GM21723 (cell line): Measurements from ENCODE around the gene NUP205.

Experiments used
- ATAC-seq: cut with Tn5 transposase; IDR thresholded peaks from one replicate; pipeline ENCODE4 v1.9.1; 2021; ENCODE audit warnings: mild to moderate bottlenecking, moderate library complexity; ENCODE audit not compliant: unreplicated experiment

Gene NUP205, protein sequence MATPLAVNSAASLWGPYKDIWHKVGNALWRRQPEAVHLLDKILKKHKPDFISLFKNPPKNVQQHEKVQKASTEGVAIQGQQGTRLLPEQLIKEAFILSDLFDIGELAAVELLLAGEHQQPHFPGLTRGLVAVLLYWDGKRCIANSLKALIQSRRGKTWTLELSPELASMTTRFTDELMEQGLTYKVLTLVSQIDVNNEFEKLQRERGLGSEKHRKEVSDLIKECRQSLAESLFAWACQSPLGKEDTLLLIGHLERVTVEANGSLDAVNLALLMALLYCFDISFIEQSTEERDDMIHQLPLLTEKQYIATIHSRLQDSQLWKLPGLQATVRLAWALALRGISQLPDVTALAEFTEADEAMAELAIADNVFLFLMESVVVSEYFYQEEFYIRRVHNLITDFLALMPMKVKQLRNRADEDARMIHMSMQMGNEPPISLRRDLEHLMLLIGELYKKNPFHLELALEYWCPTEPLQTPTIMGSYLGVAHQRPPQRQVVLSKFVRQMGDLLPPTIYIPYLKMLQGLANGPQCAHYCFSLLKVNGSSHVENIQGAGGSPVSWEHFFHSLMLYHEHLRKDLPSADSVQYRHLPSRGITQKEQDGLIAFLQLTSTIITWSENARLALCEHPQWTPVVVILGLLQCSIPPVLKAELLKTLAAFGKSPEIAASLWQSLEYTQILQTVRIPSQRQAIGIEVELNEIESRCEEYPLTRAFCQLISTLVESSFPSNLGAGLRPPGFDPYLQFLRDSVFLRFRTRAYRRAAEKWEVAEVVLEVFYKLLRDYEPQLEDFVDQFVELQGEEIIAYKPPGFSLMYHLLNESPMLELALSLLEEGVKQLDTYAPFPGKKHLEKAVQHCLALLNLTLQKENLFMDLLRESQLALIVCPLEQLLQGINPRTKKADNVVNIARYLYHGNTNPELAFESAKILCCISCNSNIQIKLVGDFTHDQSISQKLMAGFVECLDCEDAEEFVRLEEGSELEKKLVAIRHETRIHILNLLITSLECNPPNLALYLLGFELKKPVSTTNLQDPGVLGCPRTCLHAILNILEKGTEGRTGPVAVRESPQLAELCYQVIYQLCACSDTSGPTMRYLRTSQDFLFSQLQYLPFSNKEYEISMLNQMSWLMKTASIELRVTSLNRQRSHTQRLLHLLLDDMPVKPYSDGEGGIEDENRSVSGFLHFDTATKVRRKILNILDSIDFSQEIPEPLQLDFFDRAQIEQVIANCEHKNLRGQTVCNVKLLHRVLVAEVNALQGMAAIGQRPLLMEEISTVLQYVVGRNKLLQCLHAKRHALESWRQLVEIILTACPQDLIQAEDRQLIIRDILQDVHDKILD (N-terminal part only)

DNA sequence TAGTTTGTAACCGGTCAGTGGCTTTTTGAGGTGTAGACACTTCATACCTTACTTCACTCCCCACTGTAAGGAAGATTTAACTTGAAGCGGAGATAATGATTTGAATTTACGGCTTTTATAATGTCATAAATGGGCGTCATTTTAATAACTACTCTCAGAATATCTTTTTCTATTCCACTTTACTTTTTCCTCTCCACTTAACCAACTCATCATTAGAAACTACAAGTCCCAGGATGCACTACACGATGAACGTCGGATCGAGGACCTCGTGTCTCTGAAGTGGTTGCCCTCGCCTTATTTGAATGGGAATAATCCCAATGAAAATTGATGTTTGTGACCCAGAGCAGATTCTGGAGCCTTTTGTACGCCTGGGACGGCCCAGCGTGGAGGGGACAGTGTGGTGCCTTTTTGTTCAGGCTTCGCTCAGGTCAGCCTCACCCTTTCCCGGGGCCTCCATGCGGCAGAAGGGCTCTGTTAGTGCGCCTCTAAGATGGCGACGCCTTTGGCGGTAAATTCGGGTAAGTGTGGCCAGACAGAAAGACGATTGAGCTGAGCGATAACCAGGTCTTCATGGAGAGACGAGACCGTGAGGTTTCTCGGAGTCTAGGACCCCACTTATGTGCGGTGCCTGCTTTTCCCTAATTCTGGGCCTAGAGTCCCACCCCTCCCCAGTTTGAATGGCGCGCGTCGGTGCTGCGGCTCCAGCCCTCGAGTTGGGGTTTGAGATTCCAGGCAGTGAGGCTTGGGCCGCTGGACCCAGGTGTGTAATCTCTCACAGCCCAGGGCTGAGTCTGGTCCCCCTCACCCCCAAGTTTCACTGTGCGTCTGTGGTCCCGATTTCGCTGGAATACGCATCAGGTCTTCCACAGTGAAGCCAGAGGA is at the start of gene NUP205:
NUP205 (plus strand) TSS at position 463 of the 882 bp plus-strand sequence; CDS start at position 491, 28 bp downstream.
- ATAC-seq: peak; percentile 73

DNA sequence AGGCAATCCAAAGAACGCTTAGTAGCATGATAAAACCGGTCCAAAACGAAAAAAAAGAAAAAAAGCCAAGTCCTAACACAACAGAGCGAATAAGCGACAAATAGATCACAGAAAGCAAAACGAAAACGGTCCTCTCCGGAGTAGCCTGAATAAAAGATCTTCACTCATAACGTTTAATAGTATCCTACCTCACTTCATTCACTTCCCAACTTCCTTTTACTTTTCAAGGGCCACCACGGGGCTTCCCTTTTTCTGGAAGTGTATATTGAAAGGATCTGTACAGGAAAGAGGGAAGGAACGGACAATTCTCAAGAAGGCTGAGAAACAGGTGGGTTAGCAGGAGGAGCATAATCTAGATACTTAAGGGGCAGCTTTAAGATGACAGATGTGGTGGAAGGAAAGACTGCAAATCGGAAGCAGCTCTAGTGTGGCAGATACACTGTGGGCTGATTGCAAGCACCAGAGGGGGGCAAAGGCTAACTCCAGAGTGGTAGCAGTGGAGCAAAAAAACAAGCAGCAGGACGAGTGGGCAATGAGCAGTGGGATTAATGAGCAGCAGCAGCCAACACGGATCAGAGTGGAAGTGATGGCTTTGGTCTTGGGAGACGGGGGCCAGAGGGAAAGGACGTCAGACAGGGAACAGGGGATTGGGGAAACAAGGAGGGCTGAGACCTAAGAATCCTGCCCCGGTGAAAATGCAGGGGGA is 48.7 kb upstream of the NUP205 start:
- no peak for ATAC-seq

DNA sequence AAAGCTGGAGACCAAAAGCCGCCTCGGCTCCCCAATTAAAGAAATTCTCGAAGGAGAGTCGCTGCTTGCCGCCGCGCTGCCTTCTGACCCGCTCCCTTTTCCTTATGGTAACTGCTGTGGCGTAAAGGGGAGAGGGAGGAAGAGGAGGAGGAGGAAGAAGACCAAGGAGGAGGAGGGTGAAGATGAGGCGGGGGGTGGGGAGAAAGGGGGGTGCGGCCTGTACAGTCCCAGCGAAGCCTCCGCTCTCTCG is 48.2 kb upstream of the NUP205 start:
- ATAC-seq: no peak

DNA sequence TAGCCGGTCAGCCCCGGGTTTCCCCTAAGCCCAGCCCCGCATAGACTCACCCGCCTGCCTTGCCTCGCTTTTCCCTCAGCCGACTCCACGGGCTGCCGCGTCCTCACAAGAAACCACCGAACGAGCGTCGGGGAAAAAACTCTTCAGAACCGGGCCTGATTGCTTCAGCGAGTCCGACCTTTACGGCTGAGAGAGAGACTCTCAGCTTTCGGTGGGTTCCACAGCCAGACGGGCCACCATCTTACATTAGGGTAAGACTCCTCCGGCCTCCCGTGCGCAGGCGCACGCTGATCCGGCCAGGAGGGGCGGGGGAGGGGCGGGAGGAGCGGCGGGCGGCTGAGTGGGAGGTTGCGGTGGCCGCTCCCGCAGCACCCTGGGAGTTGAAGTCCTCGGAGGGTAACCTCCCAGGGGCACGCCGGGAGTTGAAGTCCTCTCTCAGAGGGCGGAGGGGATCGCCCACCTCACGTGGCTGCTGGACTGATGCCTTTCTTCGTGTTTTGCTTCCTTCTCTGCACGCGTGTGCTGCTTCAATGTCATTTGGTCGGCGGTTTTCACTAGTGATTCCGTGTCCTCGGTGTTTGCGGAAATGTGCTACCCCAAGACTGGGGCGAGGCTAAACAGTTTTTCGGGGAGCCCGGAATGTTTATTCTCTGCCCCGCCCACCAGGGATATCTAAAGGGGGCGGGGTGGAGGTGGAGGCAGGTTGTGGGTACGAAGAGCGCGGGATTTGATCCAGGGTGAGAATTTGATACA is 47.7 kb upstream of the NUP205 start, which contains the start of gene CNOT4:
CNOT4 (minus strand) TSS at position 264 of the 753 bp plus-strand sequence. CDS start 71,771 bp downstream, outside the sequence.
- peak; percentile 96 for ATAC-seq

DNA sequence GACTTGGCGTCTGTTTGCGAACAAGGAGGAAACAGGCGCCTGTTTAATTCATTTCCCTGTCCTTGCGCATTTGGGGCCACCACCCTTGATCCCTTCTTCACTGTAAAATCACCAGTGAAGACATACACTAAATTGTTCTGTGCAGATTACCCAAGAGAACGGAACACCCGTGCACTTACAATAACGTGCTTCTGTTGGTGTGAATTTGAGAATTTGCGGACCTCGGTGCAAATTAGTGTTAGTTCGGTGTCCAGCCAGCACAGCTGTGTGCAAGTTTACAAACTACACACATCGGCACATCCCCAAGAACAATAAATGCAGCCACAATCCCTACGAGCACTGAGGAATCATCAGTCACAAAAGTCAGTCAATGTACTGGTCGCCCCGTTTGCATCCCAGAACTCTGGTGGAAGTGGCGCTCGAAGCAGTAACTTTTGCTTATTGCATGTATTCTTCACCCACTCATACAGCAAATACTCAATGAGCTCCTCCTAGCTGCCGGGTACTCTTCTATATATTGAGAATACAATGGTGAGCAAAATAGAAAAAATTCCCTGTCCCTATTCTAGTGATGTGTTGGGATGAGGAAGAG is 47.0 kb upstream of the NUP205 start:
- ATAC-seq: no peak

DNA sequence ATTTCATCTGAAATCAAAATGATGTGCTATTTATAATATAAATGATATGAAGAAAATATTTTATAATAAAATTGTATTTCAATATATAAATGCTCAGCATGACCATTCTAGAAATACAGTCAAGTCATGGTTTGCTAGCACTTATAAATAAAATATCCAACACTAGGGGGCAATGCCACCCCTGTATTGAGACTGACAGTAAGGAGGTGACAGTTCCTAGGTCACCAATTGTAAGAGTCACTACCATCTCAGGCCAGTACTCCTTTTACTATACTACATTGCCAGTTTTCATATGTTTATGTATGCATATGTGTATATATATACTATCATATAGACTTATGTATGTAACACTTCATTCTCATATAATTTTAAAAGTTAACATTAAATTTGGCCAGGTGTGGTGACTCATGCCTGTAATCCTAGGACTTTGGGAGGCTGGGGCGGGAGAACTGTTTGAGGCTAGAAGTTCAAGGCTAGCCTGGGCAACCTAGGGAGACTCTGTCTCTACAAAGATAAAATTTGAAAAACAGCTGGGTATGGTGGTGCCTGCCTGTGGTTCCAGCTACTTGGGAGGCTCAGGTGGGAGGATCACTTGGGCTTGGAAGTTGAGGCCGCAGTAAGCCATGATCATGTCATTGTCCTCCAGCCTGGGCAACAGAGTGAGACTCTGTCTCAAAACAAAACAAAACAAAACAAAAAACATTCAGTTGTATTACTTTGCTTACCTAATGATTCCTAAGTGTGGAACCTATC is 45.4 kb upstream of the NUP205 start:
- ATAC-seq: peak; percentile 32

DNA sequence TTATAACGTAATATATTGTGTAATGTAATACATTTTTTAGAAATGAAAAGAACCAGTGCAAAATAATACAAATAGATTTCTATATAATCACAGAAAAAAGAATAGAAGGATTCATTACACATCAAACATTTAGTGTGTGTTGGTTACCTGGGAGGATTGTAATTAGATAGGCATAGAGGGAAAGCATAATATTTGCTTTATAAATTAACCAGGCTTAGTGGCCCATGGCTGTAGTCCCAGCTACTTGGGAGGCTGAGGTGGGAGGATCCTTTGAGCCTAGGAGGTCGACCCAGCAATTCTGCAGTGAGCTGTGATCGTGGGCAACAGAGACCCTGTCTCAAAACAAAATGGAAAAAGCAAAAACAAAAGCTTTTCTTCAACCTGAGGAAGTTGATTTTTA is 42.9 kb upstream of the NUP205 start:
- no peak for ATAC-seq

DNA sequence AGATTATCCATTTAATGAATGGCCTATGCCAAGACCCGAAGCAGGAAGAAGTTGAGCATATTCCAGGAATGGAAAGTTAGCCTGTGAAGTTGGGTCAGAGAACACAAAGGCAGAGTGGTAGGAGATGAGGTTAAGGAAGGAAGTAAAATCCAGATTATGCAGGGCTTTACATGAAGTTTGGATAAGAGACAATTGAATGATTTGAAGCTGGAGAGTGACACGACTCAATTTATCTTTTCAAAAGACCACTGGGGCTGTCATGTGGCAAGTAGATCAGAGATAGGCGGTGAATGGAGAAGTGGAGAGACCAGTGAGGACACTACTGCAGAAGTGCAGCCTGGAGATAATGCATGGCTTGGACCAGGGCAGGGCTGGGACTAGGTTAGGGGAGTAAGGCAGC is 40.7 kb upstream of the NUP205 start:
- ATAC-seq: no peak

DNA sequence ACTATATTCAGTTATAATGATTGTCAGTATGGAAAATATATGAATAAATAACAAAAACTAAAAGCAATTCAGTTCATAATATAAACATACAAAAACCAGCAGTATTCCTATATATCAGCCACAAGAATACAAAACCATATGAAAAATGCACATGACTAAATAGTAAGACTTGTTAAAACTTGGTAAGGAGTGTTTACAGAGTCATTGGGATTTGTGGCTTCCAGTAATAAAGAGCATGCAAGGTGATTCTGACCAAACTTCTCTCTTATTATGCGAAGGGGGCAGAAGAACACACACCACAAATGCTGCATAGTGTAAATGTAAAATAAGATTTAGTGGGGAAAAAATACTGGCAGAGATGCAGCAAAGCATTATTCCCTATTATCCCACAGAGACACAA is 39.0 kb upstream of the NUP205 start:
- no peak for ATAC-seq

DNA sequence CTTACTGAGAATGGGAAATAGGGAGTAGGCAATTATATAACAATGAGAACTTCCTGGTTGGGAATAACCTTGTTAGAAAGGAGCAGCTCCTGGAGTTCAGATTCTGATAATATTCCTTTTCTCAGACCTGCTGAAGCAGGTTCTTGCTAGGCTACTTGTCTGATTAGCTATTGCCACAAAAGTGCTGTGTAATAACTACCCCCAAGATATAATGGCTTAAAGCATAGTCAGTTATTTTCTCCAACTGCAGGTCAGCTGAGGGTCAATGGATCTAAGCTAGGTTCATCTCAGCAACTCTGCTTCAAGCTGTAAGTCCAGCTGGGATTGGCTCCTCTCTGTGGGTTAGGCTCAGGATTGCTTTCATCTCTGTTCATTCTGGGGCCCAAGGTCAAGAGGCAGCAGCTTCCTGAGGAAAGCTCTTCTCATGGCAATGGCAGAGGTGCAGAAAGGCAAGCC is 38.5 kb upstream of the NUP205 start:
- no peak for ATAC-seq

DNA sequence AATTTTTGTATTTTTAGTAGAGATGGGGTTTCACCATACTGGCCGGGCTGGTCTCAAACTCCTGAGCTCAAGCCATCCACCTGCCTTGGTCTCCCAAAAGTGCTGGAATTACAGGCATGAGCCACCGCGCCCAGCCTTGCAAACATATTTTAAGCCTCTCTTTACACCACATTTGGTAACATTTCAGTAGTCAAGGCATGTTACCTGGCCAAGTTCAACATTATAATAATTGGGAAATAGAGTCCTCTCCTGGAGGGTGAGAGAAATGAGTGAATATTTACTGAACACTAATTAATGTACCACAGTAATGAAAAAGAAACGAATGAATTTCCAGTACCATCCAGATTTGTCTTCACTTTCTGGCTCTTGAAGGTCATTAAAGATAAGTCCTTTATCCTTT is 37.8 kb upstream of the NUP205 start:
- no peak for ATAC-seq

DNA sequence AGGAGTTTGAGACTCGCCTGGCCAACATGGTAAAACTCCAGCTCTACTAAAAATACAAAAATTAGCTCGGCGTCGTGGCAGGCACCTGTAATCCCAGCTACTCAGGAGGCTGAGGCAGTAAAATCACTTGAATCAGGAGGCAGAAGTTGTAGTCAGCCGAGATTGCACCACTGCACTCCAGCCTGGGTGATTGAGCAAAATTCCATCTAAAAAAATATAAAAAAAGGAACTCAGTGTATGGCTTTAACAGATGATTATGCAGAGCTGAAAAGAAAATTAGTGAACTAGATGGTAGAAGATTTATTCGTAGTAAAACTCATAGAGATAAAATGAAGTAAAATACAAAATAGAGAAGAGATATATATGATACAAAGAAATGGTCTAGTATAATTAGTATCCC is 35.2 kb upstream of the NUP205 start:
- ATAC-seq: no peak

DNA sequence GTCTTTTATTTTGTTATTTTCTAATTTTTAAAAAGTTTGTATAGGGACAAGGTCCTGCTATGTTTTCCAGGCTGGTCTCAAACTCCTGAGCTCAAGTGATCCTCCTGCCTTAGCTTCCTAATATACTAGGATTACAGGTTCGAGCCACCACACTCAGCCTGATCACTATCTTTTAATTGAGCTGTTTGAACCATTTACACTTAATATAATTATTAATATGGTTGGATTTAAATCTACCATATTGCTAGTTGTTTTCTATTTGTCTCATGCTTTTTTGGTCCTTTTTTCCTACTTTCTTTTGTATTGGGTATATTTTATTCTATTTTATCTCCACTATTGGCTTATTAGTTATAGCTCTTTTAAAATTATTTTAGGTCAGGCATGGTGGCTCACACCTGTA is 34.6 kb upstream of the NUP205 start:
- no peak for ATAC-seq

DNA sequence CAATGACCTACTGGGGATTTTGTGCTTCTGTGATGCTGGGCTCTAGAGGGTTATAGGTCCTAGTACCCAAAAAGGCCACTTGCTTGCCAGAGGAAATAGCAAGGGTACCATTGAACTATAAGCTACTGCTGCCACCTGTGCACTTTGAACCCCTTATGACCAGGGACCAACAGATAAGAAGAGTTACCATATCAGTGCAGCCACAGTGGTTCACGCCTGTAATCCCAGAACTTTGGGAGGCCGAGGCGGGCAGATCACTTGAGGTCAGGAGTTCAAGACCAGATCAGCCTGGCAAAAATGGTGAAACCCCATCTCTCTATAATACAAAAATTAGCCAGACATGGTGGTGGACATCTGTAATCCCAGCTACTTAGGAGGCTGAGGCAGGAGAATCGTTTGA is 32.3 kb upstream of the NUP205 start:
- ATAC-seq: no peak

DNA sequence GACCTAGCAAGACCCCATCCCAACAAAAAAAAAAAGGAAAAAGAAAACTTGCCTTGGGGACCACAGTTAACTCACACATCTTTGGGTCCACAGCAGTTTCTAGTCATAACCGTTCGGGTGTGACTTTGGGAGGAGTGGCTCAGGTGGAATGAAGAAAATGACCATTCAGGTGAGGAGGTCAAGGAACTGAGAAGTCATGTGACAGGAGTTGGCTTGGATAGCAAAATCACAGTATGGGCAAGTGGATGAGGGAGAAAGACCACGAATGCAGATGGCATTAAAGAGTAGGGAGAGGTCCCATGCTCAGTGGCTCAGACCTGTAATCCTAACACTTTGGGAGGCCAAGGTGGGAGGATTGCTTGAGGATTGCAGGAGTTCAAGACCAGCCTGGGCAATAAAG is 30.7 kb upstream of the NUP205 start:
- ATAC-seq: no peak

DNA sequence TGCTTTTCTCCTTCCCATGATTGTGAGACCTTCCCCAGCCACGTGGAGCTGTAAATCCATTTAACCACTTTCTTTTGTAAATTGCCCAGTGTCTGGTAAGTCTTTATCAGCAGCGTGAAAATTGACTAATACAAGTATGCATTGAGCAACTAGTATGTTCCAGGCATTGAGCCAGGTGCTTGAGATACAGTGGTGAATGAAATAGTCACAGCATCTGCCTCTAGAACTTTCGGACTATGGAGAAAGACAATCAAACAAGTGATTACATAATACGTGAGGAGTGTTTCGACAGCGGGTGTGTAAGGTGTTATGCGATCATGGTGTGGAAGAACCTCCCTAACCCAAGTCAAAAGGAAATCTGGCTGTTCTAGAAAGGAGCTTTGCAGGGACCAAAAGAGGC is 21.6 kb upstream of the NUP205 start:
- ATAC-seq: no peak

DNA sequence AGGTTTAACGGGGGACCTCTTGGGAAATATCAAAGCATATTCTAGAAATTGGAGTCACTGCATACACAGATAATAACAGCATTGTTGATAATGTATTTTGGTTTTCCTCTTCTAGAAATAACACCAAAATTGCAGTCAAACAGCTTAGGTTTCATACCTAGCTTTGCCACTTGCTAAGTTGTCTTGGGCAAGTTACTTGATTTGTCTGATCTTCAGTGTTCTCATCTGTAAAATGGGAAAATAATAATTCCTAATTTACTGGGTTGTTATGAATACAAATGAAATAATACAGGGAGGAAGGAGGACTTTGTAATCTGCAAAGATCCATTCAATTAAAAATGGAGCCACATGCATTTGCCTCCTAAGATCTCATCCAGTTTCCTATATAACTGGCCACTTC is 20.3 kb upstream of the NUP205 start:
- ATAC-seq: no peak

DNA sequence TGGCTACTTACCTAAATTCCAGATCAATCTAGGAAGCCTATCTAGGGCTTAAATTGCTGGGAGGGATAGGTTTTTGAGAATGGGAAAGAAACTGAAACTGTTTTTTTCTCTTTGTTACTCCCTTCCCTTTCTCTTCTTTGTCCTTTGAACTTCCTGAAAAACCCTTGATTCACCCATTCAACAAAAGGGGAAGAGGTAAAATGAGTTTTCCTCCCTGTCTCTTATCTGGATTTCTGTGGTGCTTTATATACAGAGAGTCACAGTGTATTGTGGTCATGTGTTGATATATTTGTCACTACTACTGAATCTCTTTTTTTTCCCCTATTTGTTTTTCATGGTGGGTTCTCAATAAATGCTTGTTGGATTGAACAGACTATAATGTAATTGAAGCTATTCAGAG is 19.8 kb upstream of the NUP205 start:
- ATAC-seq: no peak
